ENCODE results near the gene PTPN14.
"Not testable (repeated sequence)": the region's sequence is repeated elsewhere in the genome, so short reads cannot be mapped to it uniquely, and the experiment has no call there.

The PTPN14 gene

DNA sequence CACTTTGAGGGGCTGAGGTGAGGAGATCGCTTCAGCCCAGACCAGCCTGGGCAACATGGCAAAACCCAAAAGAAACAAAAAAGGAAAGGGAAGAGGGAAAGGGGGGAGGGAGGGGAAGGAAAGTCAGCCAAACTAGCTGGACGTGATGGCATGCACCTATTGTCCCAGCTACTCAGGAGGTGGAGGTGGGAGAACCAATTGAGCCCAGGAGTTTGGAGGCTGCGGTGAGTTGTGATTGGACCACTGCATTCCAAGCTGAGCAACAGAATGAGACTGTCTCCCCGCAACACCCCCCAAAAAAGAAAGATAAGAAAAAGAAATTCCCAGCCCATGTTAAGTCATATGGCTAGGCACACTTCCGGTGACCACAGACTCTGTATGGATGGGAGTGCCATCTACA, 128.4 kb downstream of the PTPN14 start:
- DNase-seq: no peak

- DNase-seq: no peak
Measured at GRCh38 chr1:214422137-214422671, 129.2 kb downstream of the PTPN14 start.

DNA sequence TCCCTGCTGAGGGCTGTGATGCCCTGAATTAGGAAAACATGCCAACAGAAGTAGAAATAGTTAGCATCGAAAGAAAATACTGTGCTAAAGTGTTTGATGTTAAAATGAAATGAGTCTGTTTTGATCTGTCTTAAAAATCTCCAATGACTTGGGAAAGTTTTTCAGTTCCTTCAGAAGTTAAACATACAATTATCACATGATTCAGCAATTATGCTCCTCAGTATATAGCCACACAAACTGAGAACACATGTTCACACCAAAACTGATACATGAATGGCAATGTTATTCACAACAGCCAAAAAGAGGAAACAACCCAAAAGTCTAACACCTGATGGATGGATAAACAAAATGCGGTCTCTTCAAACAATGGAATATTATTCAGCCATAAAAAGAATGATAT, 130.6 kb downstream of the PTPN14 start:
- DNase-seq: no peak

GRCh38 chr1:214420341-214420740, 131.1 kb downstream of the PTPN14 start:
- DNase-seq: no peak

- no peak for DNase-seq
Measured at GRCh38 chr1:214419650-214420049, 131.8 kb downstream of the PTPN14 start.

- no peak for DNase-seq
Measured at GRCh38 chr1:214418391-214418790, 133.0 kb downstream of the PTPN14 start.

DNA sequence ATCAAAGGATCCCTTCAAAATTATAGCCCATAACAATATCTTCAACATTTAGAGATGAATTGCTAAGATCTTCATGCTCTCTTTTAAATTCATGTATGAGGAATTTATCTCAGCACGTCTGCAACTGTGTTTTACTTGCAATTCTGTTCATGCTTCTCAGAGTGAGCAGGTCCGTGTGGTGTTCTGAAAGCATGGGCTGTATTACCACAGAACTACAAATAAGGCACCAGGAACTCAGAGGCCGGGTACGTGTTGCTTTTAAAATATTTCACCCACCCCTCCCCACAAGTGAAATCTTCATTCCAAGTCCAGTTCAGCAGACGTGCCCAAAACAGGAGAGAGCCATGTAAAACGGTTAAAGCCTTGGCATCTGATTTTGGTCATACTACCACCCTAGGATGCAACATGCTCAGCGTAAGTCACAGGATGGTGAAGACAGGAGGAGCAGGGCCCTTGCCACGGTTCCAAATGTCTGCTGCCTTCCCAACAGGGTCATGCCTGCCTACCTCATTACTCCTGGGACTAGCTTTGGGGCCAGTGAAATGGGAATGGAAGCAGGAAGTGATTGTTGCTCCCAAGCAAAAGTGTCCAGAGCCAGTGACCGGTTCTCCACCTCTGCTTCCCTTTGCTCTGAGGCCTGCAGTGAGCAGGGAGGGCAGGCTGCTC, 133.7 kb downstream of the PTPN14 start:
- no peak for DNase-seq

DNA sequence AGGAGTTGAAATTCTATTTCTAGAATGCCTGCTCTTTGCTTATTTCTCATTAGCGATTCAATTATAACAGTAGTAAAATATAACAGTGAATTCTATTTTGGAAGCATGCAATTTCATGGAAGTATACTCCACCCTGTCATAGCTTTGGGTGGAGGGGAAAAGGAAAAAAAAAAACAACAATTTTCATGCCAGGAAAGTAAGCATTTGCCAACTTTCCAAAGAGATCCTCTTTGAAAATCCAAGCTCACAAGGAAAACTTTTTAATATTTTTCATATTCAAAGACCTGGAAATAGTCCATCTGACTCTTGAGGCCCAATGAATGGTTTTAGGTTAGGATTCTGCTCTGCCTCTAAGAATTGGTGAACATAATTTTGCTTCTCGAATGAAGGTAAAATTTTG, 134.5 kb downstream of the PTPN14 start:
- no peak for DNase-seq

DNA sequence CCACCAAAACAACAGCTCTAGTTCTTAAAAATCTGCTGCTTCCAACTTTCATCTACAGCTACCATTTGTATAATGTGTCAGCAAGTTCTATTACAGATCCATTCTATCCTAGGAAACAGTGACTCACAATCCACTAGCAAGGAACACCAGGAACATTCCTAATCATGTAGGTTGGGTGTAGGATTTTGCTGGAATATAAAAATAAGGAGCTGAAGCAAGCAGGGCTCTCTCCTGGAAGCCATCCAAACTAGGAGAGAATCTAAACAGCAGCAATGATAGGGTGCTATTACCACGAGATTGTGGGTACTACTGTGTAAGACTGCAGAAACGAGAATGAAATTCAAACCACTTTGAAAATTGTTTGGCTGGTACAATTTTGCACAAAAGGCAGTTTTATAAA, 135.0 kb downstream of the PTPN14 start:
- DNase-seq: no peak

- no peak for DNase-seq
Measured at GRCh38 chr1:214415131-214415530, 136.3 kb downstream of the PTPN14 start.

- no peak for DNase-seq
Measured at GRCh38 chr1:214414691-214415090, 136.7 kb downstream of the PTPN14 start.

GRCh38 chr1:214413315-214413714, 138.1 kb downstream of the PTPN14 start:
- no peak for DNase-seq

DNA sequence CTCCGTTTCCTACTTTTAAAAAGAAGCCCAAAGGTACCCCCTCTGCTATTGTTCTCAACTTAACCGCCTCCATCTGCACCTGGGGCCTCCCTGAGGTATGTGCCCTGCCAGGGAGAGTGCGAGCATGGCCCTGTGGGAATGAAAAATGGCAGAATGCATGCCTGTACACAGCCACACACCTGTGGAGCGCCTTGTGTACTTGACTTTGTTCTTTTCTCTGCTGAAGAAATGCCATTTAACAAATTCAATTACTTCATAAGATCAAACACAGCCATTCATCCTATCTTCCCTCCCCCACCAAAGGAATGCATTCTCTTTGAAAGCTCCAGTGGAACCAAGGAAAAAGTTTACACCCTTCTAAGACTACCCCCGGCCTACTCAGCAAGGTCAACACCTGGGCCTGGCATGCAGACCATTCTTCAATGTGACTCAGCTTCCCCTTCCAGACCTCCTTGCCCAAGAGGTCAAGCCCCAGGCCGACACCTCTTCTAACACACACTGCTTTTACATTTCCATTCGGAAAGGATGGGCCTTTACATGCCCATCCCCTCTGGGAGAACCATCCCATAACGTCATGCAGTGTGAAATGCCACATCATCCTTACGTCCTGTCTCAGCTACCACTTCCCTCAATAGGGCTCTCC, 146.7 kb downstream of the PTPN14 start:
- DNase-seq: no peak

GRCh38 chr1:214404154-214404553, 147.2 kb downstream of the PTPN14 start:
- no peak for DNase-seq

- DNase-seq: no peak
Measured at GRCh38 chr1:214403431-214403830, 148.0 kb downstream of the PTPN14 start.

DNA sequence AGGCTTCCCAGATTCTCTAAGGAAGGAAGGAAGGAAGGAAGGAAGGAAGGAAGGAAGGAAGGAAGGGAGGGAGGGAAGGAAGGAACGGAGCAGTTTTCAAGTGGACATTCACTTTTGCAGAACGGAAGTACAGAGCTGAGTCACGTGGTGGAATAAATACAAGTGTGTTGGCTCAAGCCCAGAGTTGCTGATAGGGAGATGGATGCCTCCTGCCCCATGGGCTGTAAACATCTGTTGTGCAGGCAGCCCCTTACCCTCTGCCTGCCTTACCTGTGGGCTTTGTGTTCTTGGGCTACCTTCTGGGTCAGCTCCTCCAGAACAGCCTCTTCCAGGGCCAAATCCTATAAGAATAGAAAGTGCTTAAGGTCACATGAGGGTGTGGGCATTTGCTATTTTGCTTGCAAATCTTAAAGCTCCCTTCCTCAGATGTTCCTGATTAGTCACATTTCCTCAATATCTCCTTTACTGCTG, 148.8 kb downstream of the PTPN14 start:
- DNase-seq: no peak

DNA sequence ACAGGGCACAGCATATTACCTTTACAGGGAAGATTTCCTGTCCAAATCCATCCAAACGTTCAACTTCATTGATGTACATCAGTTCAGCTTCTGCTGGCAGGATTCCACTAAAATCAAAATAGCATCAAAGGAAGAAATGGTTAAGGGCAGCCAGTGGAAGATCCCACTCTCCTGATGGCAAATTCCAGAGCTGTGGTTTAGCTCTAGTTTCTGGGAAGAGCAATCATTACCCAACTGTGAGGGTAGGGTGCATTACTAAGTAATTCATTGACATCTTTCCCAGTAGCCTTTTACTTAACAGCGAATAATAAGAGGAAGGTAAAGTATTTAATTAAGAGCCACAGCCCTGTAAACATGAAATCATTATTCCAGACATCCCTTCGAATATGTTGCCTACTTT, 149.7 kb downstream of the PTPN14 start:
- no peak for DNase-seq

GRCh38 chr1:214400131-214400530, 151.3 kb downstream of the PTPN14 start:
- DNase-seq: no peak

GRCh38 chr1:214398490-214398889, 152.9 kb downstream of the PTPN14 start:
- no peak for DNase-seq

GRCh38 chr1:214397497-214397896, 153.9 kb downstream of the PTPN14 start:
- no peak for DNase-seq

DNA sequence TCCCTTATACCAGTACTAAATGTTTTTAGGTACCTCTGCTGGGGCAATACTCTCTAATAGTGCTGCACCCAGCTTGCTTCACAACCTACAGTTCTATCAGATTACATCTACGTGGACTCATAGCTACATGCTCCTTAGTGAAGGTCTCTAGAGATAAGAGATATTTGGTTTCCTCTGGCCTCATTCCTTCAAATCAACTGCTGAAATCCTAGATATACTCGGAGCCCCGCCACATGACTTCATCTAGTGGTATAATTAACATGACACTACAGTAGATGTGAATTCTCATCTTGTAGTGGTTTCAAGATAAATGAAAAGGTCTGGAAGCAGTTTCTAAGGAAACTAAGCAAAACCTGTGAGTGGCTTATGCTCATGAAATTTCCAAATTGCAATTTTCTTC, 155.1 kb downstream of the PTPN14 start:
- no peak for DNase-seq

DNA sequence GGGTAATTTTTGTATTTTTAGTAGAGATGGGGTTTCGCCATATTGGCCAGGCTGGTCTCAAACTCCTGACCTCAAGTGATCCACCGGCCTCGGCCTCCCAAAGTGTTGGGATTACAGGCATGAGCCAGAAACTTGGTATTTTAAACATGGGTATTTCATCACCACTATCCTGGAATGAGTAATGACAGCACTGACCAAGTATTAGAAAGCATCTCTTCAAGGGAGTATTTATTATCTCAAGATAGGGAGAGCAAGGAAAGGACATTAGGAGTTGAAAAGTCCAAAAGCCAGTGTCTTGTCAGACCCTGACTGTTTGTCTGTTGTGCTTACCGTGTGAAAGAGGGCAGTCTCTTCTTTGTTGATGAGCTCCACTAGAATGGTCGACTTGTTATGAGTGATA, 156.8 kb downstream of the PTPN14 start:
- DNase-seq: not testable (repeated sequence)

- no peak for DNase-seq
Measured at GRCh38 chr1:214393086-214393485, 158.3 kb downstream of the PTPN14 start.

Data from inflammatory macrophage (primary cell).